Prostate gland (tissue), 2 donors: ENCODE measurements around the gene CD47. TPM values are rescaled to one million over a fixed set of nuclear protein-coding genes. Genes with fewer than 3 reads are reported as not detected.

Experiments
- DNase-seq: peaks from one replicate; pipeline ENCODE4 v3.0.0-alpha.2; 2019; ENCODE audit warnings: low spot score
- H3K27ac ChIP-seq, 2 donors: fragments of 200-600 bp; sonication (generic); 2 replicates each; pipeline ENCODE4 v1.5.1; 2017 to 2019
- H3K27me3 ChIP-seq: fragments of 200-600 bp; sonication (generic); replicated peaks from 2 replicates; pipeline ENCODE4 v1.5.1; 2019; ENCODE audit not compliant: insufficient read depth
- H3K36me3 ChIP-seq, 2 donors: fragments of 200-600 bp; sonication (generic); 1 replicate in 1 of 2; 2 replicates in 1 of 2; pipeline versions ENCODE4 v1.5.1 to v1.8.1; 2017 to 2019
- H3K4me1 ChIP-seq: fragments of 200-600 bp; sonication (generic); replicated peaks from 2 replicates; pipeline ENCODE4 v1.5.1; 2019
- H3K4me3 ChIP-seq, 2 donors: fragments of 200-600 bp; sonication (generic); 2 replicates each; pipeline ENCODE4 v1.5.1; 2017 to 2019
- H3K9me3 ChIP-seq: fragments of 200-600 bp; sonication (generic); 2 replicates; pipeline ENCODE4 v1.5.1; 2017
- CTCF ChIP-seq, 4 experiments: fragments of 200-600 bp in 2 of 4; fragments of 450-650 bp in 2 of 4; sonication (generic) in 2 of 4; IDR thresholded peaks; 1 replicate in 3 of 4; 2 replicates in 1 of 4; pipeline ENCODE4 v1.5.1; 2016 to 2019; ENCODE audit warnings: antibody characterized with exemption in 4 of 4, mild to moderate bottlenecking in 2 of 4, moderate library complexity in 2 of 4
- POLR2A ChIP-seq: fragments of 450-650 bp; IDR thresholded peaks from one replicate; pipeline ENCODE4 v1.6.1; 2016; ENCODE audit warnings: antibody characterized with exemption, mild to moderate bottlenecking
- POLR2AphosphoS5 ChIP-seq: sonication (generic); formaldehyde crosslinking; IDR thresholded peaks from one replicate; pipeline ENCODE4 v1.6.1; 2017; ENCODE audit warnings: antibody characterized with exemption
- WGBS: methylation state at CpG from one replicate; pipeline ENCODE4 v1.1.5; 2018; 5-methylcytosine and 5-hydroxymethylcytosine counted together
- intact Hi-C: fragments of 100-400 bp; cut with DNase I; formaldehyde crosslinking; loops from one replicate; pipeline ENCODE4 v1.14.2; 2022
- total RNA-seq, 2 donors: library from RNA; depleted of rRNA; stranded (reverse); fragments of >200 nt; gene quantifications; one replicate each; pipeline ENCODE4 v1.1.0, GENCODE V29; 2016

Gene CD47
- total RNA-seq, 2 donors from 2014 or later = 90.1 to 197 TPM

DNA sequence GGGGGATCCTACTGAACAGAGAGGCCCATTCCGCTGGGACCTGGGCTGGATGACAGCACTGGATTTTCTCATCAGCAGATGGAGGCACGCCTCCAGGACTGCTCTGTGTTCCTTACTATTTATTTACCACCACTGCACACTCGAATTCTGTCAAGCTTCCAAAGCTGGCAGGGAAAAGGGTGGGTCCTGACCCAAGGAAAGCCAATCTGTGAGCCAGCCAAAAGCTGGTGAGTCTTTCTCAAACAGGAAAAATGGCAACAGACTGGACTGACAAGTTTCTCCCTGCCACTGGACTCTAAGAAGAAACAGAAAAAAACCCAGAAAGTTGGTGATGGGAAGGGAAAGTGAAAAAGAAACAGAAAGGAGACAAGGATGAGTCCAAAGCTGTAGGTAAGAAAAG is 37.8 kb downstream of the CD47 start:
- 35% methylated on average over 3 of the region's 3 CpGs for WGBS
- Histone ChIP-seq H3K36me3 (no peaks in the 10 kb centered on the region), H3K27ac (peak overlapping the region; percentile 52 to 70), H3K9me3 (no peaks in the 10 kb centered on the region), H3K4me1 (peaks cover 3% of the 10 kb centered on the region), H3K4me3 (no peak overlapping the region), H3K27me3 (no peaks in the 10 kb centered on the region)
- TF ChIP-seq POLR2A (no peak), CTCF (IDR thresholded peaks at IDR 0.05) (peak in 2 of 4 experiments; percentile 24 to 27), POLR2AphosphoS5 (peak; percentile 82)
- peak; percentile 87 for DNase-seq
- intact Hi-C loops = no loop called here

DNA sequence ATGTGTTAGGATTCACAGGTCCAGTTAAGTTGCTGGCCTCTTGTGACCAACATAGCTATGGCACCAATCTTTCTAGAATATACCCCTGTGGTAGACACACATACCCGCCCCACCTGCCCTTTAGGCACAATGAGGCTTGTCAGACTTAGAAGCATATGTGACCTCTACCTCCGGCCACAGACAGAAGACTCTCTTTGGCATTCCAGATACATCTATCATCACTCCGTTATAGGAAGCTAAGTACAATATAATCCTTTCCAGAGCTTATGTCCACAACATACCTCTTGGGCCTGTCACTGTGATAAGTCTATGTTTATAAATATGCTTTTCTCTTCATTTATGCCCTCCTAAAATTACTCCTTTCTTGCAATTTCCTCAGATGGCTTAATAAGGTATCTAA is 39.8 kb downstream of the CD47 start:
- intact Hi-C loops = no loop called here
- no peak for DNase-seq
- Histone ChIP-seq H3K4me1 (peaks cover 3% of the 10 kb centered on the region), H3K27me3 (no peaks in the 10 kb centered on the region), H3K4me3 (no peak overlapping the region), H3K9me3 (no peaks in the 10 kb centered on the region), H3K36me3 (no peaks in the 10 kb centered on the region), H3K27ac (no peak overlapping the region)
- WGBS = 99% methylated on average over 3 of the region's 3 CpGs
- no peak for TF ChIP-seq POLR2A
- no peak for TF ChIP-seq POLR2AphosphoS5
- no peak for TF ChIP-seq CTCF (IDR thresholded peaks at IDR 0.05)

- H3K27ac ChIP-seq = no peak overlapping the region
- DNase-seq = no peak
- H3K36me3 ChIP-seq = no peaks in the 10 kb centered on the region
- TF ChIP-seq POLR2AphosphoS5 = no peak
- no peak for TF ChIP-seq POLR2A
- TF ChIP-seq CTCF (IDR thresholded peaks at IDR 0.05) = no peak
- no peaks in the 10 kb centered on the region for H3K9me3 ChIP-seq
- intact Hi-C loops = no loop called here
- no peaks in the 10 kb centered on the region for H3K4me1 ChIP-seq
- 89% methylated on average over 1 of the region's 1 CpG for WGBS
- H3K4me3 ChIP-seq = no peak overlapping the region
- no peaks in the 10 kb centered on the region for H3K27me3 ChIP-seq
These were observed 42.8 kb downstream of the CD47 start for GRCh38 chr3:108047987-108048386.

DNA sequence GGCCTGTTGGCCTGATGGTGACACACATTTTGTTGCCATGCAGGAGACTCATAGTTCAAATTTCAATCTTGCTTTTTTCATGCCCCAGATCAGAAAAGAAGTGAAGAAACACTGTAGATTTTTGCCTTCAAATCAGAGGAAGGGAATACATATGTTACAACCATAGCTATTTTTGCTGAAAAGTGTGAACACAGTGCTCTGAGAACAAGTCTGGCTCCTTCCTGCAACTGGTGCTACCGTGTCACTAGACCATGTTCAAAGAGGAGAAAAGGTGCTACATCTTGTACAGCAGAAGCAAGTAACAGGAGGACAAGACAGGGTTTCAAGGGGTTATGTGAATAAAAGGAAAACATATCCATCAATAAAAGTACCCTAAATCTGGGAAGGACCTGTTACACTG is 44.6 kb downstream of the CD47 start:
- Histone ChIP-seq H3K4me1 (no peaks in the 10 kb centered on the region), H3K9me3 (no peaks in the 10 kb centered on the region), H3K27me3 (no peaks in the 10 kb centered on the region), H3K4me3 (no peak overlapping the region), H3K36me3 (no peaks in the 10 kb centered on the region), H3K27ac (no peak overlapping the region)
- WGBS = 100% methylated on average over 1 of the region's 1 CpG
- intact Hi-C loops = no loop called here
- no peak for DNase-seq
- TF ChIP-seq CTCF (IDR thresholded peaks at IDR 0.05) (no peak), POLR2A (no peak), POLR2AphosphoS5 (no peak)

DNA sequence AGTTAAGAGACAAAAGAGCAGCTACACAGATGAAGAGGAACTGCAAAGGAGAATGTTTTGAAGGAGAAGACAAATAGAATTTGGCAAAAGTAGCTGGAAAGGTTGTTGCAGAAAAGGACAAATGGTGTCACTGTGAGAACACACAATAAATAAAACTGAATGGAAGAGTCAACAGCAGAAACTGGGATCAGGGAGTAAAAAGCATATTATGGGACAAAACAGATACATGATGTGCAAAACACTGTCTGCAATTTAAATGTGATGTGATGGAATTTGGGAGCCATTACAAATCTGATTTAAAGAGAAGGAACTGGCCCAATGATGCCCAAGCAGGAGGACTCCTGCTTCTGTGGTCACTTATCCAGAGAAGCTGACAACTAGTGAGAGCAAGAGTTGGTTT is 46.1 kb downstream of the CD47 start:
- no peak for DNase-seq
- Histone ChIP-seq H3K4me1 (no peaks in the 10 kb centered on the region), H3K27ac (no peak overlapping the region), H3K9me3 (no peaks in the 10 kb centered on the region), H3K27me3 (no peaks in the 10 kb centered on the region), H3K4me3 (no peak overlapping the region), H3K36me3 (no peaks in the 10 kb centered on the region)
- intact Hi-C loops = no loop called here
- TF ChIP-seq CTCF (IDR thresholded peaks at IDR 0.05) (no peak), POLR2A (no peak), POLR2AphosphoS5 (no peak)
